GM21360 (cell line): ENCODE measurements around the gene SLC38A9.
"Not testable (repeated sequence)": the region's sequence is repeated elsewhere in the genome, so short reads cannot be mapped to it uniquely, and the experiment has no call there.

Source experiments
- ATAC-seq: cut with Tn5 transposase; IDR thresholded peaks from one replicate; pipeline ENCODE4 v1.9.1; 2021; ENCODE audit warnings: mild to moderate bottlenecking, moderate library complexity; ENCODE audit not compliant: unreplicated experiment

SLC38A9 gene

GRCh38 chr5:55706230-55706629 lies 5.9 kb downstream of the SLC38A9 start:
- no peak for ATAC-seq

- ATAC-seq = no peak
Observed at GRCh38 chr5:55702598-55703345, 9.4 kb downstream of the SLC38A9 start.

DNA sequence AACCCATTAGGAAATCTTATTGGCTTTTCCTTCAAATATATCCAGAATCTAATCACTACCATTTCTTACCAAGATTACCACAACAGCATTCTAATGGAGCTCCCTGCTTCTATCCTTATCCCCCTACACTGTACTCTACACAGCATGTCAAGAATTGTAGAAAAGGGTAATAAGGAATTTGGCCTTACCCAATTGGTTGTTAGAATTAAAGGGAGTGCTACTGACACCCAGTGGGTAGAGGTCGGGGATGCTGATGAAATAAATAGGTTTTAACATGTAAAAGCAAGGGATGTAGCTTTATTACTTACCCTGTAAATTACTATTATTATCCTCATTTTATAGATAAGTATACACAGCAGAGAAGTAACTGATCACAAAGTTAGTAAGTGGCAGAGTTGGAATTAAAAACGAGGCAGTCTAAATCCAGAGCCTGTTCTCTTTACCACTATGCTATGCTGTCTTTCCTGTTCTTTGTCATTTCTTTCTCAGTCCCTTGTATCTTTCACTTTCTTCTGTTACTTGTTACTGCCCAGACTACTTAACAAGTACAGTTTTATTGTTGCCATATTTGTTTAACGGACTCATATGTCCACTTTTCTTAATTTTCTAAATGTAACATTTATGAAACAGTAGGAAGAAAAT lies 10.5 kb downstream of the SLC38A9 start:
- no peak for ATAC-seq

GRCh38 chr5:55700745-55701144 lies 11.4 kb downstream of the SLC38A9 start:
- no peak for ATAC-seq

DNA sequence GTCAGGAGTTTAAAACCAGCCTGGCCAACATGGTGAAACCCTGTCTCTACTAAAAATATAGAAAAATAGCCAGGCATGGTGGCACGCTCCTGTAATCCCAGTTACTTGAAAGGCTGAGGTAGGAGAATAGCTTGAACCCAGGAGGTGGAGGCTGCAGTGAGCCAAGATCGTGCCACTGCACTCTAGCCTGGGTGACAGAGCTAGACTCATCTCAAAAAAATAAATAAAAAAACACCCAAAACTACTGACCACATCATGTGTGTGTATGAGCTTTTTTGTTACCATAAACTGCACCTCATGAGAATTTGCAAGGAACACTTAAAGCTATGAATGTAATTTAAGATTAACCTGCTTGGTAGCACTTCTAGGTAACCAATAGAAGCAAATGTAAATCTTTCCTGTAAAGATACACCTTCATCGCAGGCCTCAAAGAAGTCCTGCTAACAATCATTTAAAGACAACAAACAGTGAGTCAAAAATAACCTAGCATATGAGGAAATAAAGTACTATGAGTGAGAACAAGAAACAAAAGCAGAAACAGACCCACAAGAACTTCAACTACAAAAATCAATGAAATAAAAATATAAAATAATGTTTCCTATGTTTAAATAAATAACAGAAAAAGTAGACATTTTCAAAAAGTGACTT lies 13.0 kb downstream of the SLC38A9 start:
- ATAC-seq = peak; percentile 50

GRCh38 chr5:55696704-55697103 lies 15.4 kb downstream of the SLC38A9 start:
- ATAC-seq = not testable (repeated sequence)

DNA sequence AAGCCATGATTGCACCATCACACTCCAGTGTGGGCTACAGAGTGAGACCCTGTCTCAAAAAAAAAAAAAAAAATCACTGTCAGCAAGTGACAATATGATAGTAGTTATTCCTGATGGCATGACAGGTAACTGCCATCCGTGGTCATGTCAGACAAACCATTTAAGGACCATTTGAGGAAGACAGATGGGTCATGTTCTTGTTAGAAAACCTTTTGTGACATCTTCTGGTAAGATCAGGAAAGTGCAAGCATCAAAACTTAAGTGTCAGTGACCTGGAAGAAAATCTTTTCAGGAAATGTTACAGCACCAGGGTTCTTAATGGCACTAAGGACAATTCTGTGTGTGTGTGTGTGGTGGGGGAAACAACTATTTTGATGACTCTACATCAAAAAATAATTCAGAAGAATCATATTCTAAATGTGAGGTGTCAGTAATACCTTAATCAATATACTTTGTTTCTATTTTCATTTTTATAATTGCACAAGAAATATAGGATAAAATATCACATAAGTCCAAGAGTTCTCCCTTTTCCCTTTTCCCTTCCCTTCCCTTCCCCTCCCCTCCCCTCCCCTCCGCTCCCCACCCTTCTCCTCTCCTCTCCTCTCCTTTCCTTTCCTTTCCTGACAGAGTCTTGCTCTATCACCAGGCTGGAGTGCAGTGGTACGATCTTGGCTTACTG lies 17.8 kb downstream of the SLC38A9 start:
- no peak for ATAC-seq

DNA sequence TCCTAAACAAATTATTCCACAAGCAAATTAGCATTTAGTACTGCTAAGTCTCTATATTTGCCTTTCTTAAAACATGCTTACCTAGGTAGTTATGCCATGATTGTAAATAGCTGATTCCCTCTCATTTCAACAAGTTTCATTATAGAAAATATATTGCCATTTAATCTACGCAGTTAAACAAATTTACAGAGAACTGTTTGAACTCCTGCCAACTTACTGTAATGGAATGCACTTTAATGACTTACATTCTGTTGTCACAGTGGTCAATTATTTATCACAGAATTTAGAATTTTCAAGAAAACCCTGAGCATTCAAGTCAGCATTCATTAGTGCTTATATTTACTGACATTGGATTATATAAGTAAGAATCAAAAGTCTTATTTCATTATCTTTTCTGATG lies 19.6 kb downstream of the SLC38A9 start:
- no peak for ATAC-seq

GRCh38 chr5:55692106-55692417 lies 20.1 kb downstream of the SLC38A9 start:
- no peak for ATAC-seq

DNA sequence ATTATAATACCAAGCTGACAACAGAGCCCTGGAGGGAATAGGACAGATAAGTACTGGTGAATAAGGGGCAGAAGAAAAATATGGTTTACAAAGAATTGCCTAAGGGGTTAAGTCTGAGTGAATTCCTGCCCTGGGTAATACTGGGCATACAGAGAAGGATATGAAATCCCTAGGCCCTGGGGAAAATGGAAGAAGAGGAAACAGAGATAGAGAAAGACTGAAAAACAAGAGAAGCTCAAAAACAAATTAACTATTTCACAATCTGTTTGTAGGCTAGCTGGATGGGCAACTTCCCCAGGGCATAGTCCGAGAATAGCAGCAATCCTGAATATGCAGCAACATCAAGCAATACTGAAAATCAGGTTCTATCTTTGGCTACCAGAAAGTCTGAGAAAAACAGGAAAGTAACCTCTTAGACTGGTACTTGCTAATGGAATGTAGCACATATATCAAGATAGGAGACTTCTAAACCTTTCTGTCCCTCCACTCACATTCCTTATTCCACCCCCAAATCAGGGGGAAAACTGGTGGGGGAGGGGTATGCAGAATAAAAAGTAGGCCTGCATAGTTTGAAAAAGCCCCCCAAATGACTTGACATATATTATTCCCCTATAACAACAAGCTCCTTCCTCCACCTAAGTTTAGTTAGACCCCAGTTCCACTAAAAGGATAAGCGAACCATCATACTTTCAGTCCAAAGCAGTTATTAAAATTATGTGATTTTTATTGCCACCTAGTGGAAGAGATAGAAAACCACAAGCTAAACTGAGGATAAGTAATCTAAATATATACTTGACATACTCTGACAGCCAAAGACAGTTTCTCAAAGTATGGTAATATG lies 20.6 kb downstream of the SLC38A9 start:
- no peak for ATAC-seq

DNA sequence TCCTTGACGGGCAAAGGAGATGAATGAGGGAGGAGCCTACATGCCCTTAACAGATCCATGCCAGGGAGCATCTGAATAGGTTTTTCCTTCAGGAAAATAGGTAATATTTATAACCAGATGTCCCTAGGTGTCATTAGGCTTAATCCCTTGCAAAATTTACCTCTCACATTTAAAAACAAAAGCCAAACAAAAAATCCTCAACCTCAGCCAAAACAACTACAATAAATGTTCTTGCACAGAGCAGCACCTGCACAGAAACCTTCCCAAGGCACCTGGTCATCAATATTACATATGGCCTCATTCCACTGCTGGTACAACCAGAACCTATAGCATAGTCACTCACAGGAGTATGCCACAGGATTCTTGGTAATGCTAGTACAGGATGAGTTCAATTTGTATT lies 30.1 kb downstream of the SLC38A9 start:
- no peak for ATAC-seq

DNA sequence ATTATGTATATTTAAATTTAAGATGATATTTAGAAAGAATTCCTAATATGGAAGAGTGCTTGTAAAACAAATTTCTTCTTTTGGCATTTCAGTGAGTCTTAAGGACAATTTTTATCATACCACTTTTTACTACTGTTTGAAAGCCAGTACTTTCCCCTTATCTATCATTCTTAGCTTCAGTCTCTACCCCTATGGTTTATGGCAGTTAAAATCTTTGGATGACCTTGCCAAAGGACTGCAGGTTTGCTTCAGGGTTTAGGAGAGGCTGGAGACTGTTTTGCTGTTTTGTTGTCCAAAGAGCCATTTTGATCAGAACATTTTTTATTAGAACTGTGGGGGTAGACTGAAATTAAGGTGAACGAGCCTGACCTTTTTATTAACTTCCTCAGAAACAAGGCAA lies 30.8 kb downstream of the SLC38A9 start:
- ATAC-seq = no peak

DNA sequence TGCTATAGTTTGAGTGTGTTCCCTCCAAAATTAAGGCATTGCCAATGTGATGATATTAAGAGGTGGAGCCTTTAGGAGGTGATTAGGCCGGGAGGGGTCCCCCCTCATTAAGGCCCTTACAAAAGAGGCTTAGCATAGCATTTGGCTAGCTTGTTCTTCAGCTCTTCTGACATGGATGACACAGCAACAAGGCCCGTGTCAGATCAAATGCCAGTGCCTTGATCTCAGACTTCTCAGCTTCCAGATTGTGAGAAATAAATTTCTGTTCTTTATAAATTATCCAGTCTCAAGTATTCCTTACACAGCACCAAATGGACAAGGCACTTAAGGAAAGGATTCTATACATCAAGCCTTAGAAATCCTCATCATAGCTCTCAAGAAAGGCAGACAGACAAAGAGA lies 31.8 kb downstream of the SLC38A9 start:
- no peak for ATAC-seq

DNA sequence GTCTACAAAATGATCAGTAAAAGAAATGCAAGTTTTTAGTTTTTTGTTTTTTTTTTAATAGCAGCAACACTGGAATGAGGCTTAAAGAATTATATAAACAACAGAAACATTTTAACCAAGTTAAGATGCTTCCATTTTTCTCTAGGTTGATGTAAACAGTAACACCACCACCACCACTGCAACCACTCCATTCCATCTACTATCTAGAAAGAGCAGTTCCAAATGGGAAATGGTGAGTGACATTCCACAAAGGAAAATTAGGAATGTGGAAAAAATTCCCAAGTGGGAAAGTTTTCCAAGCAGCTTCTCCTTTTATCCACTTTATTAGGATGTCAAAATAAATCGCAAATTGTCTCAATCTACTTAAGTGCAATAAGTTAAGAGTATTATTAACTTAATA lies 32.6 kb downstream of the SLC38A9 start:
- no peak for ATAC-seq

GRCh38 chr5:55675119-55675518 lies 37.0 kb downstream of the SLC38A9 start:
- ATAC-seq = no peak

- ATAC-seq = no peak
Observed at GRCh38 chr5:55674340-55674739, 37.8 kb downstream of the SLC38A9 start.

- no peak for ATAC-seq
Observed at GRCh38 chr5:55672477-55672911, 39.6 kb downstream of the SLC38A9 start.

- no peak for ATAC-seq
Observed at GRCh38 chr5:55671975-55672374, 40.1 kb downstream of the SLC38A9 start.

GRCh38 chr5:55668356-55668755 lies 43.8 kb downstream of the SLC38A9 start:
- no peak for ATAC-seq

DNA sequence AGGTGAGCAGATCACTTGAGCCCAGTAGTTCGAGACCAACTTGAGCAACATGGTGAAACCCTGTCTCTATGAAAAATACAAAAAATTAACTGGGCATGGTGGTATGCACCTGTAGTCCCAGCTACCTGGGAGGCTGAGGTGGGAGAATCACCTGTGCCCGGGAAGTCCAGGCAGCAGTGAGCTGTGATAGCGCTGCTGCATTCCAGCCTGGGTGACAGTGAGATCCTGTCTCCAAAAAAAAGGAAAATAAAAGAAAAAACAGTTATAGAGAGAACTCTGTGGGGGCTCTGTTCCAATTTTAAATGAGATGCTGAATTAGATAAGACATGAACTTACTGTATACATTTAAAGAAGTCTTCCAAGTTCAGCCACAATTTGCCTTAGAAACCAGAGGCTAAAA lies 44.2 kb downstream of the SLC38A9 start:
- no peak for ATAC-seq

DNA sequence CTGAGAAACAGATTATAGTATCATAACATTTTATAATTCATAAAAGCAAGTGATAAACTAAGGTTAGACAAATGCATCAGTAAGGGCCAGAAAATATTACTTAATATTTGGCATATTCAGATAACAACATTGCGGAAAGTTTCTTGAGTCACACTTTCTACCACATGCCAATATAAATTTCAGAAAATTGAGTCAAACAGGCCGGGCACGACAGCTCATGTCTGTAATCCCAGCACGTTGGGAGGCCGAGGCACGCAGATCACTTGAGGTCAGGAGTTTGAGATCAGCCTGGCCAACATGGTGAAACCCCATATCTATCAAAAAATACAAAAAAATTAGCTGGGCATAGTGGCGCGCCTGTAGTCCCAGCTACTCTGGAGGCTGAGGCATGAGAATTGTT lies 47.1 kb downstream of the SLC38A9 start:
- no peak for ATAC-seq
